HCT116 (cell line): ENCODE results near the gene CLCN3. TPM values are rescaled to one million over a fixed set of nuclear protein-coding genes. Genes with fewer than 3 reads are reported as not detected.

Source experiments
- ATAC-seq: fragments of 200-7000 bp; cut with Tn5 transposase; 2 replicates; pipeline ENCODE4 v1.9.1; 2020; ENCODE audit warnings: mild to moderate bottlenecking, moderate library complexity
- BruUV-seq: library from RNA; stranded (reverse); fragments of 400-500 nt; replicated peaks from 2 replicates; lab custom pipeline; 2021; lab: Mats Ljungman, UMichigan
- CTCF ChIA-PET: fragments of 300-600 bp; sonication (Branson Sonifier 250); formaldehyde crosslinking; loops from one replicate; lab custom pipeline; 2021; ENCODE audit warnings: antibody characterized with exemption; lab: Charles Lee
- POLR2A ChIA-PET: fragments of 300-600, 350-600 bp; sonication (Branson Sonifier 250); formaldehyde crosslinking; loops from one replicate; lab custom pipeline; 2021; ENCODE audit warnings: antibody characterized with exemption; lab: Charles Lee
- RAD21 ChIA-PET, 2 experiments: fragments of 300-600 bp; sonication (Branson Sonifier 250); formaldehyde crosslinking; loops; one replicate each; lab custom pipeline; 2023; ENCODE audit warnings: low total read pairs in 2 of 2; ENCODE audit not compliant: uncharacterized antibody in 2 of 2, unreplicated experiment in 2 of 2, low non-redundant PET in 1 of 2; lab: Charles Lee
- DNase-seq: peaks from one replicate; pipeline ENCODE4 v3.0.0-alpha.2; 2010; ENCODE audit warnings: low read depth, low spot score
- H2AFZ ChIP-seq: fragments of 200-600 bp; shearing (Covaris generic), sonication (generic); 2 replicates; pipeline ENCODE4 v1.6.1; 2017; ENCODE audit warnings: low read depth, mixed run types, mixed read lengths, antibody characterized with exemption, low read length; ENCODE audit not compliant: poor library complexity, severe bottlenecking
- H3K27ac ChIP-seq: 2 replicates; pipeline ENCODE4 v1.5.1; 2012; ENCODE audit warnings: low read depth, low read length
- H3K27me3 ChIP-seq: fragments of 200-600 bp; sonication (generic); 2 replicates; pipeline ENCODE4 v1.6.1; 2016; ENCODE audit warnings: mixed run types, low read length, mixed read lengths; ENCODE audit not compliant: insufficient read depth
- H3K36me3 ChIP-seq, 2 experiments: fragments of 200-500 bp in 1 of 2; fragments of 200-600 bp in 1 of 2; sonication (Bioruptor generic) in 1 of 2; sonication (generic) in 1 of 2; 2 replicates each; pipeline versions ENCODE4 v1.5.1 to v1.6.1; 2014 to 2016; ENCODE audit warnings: low read length in 2 of 2, inconsistent platforms in 1 of 2, mixed read lengths in 1 of 2, mixed run types in 1 of 2; ENCODE audit not compliant: insufficient read depth in 2 of 2, control insufficient read depth in 1 of 2
- H3K4me1 ChIP-seq, 2 experiments: fragments of 200-600 bp in 1 of 2; sonication (generic) in 1 of 2; 2 replicates each; pipeline versions ENCODE4 v1.5.1 to v1.6.1; 2012 to 2017; ENCODE audit warnings: low read length in 2 of 2, inconsistent platforms in 1 of 2, mild to moderate bottlenecking in 1 of 2, mixed read lengths in 1 of 2, mixed run types in 1 of 2, moderate library complexity in 1 of 2; ENCODE audit not compliant: insufficient read depth in 2 of 2, control insufficient read depth in 1 of 2
- H3K4me2 ChIP-seq: fragments of 200-600 bp; sonication (generic); 2 replicates; pipeline ENCODE4 v1.6.1; 2017; ENCODE audit warnings: mixed run types, low read length, mixed read lengths
- H3K4me3 ChIP-seq, 2 experiments: fragments of 200-600 bp in 1 of 2; sonication (generic) in 1 of 2; replicated peaks in 1 of 2; 2 replicates each; pipeline ENCODE4 v1.5.1; 2011 to 2016; ENCODE audit warnings: low read length in 2 of 2, control low read depth in 1 of 2, low read depth in 1 of 2, mild to moderate bottlenecking in 1 of 2, mixed read lengths in 1 of 2, mixed run types in 1 of 2
- H3K79me2 ChIP-seq: fragments of 200-600 bp; sonication (generic); 2 replicates; pipeline ENCODE4 v1.6.1; 2017; ENCODE audit warnings: mild to moderate bottlenecking, mixed run types, low read length, moderate library complexity, mixed read lengths; ENCODE audit not compliant: insufficient read depth
- H3K9ac ChIP-seq: fragments of 200-600 bp; sonication (generic); 2 replicates; pipeline ENCODE4 v1.6.1; 2016; ENCODE audit warnings: low read length, mixed read lengths
- H3K9me2 ChIP-seq: fragments of 200-600 bp; sonication (generic), shearing (Covaris generic); 2 replicates; pipeline ENCODE4 v1.6.1; 2017; ENCODE audit warnings: mixed run types, mild to moderate bottlenecking, moderate library complexity; ENCODE audit not compliant: insufficient read depth
- H3K9me3 ChIP-seq, 2 experiments: fragments of 200-500 bp in 1 of 2; fragments of 200-600 bp in 1 of 2; sonication (Bioruptor generic) in 1 of 2; sonication (generic) in 1 of 2; 2 replicates each; pipeline ENCODE4 v1.6.1; 2014 to 2017; ENCODE audit warnings: low read length in 2 of 2, mixed read lengths in 2 of 2, inconsistent platforms in 1 of 2, low read depth in 1 of 2, mild to moderate bottlenecking in 1 of 2, mixed run types in 1 of 2, moderate library complexity in 1 of 2; ENCODE audit not compliant: control insufficient read depth in 1 of 2, insufficient read depth in 1 of 2
- H4K20me1 ChIP-seq: fragments of 200-600 bp; sonication (generic), shearing (Covaris generic); 2 replicates; pipeline ENCODE4 v1.6.1; 2017; ENCODE audit warnings: mixed run types, mild to moderate bottlenecking, moderate library complexity; ENCODE audit not compliant: insufficient read depth
- CEBPB ChIP-seq: IDR thresholded peaks from 2 replicates; pipeline ENCODE4 v1.6.1; 2012; ENCODE audit warnings: low read depth
- EGR1 ChIP-seq: IDR thresholded peaks from 2 replicates; pipeline ENCODE4 v1.6.1; 2012; ENCODE audit warnings: low read depth
- EZH2 ChIP-seq: fragments of 200-600 bp; sonication (generic); IDR thresholded peaks from 2 replicates; pipeline ENCODE4 v1.6.1; 2017; ENCODE audit warnings: antibody characterized with exemption, mixed run types
- EZH2phosphoT487 ChIP-seq: fragments of 200-600 bp; IDR thresholded peaks from 2 replicates; pipeline ENCODE4 v1.6.1; 2018; ENCODE audit warnings: antibody characterized with exemption, borderline replicate concordance
- FOSL1 ChIP-seq: IDR thresholded peaks from 2 replicates; pipeline ENCODE4 v1.6.1; 2012; ENCODE audit warnings: low read depth
- POLR2A ChIP-seq: IDR thresholded peaks from 2 replicates; pipeline ENCODE4 v1.7.0; 2011; ENCODE audit warnings: borderline replicate concordance; ENCODE audit not compliant: insufficient read depth, insufficient read length; ENCODE audit errors: extremely low read depth
- POLR2AphosphoS5 ChIP-seq: IDR thresholded peaks from 2 replicates; pipeline ENCODE4 v1.6.1; 2011; ENCODE audit warnings: mild to moderate bottlenecking, low read depth, low read length, moderate library complexity
- RAD21 ChIP-seq: IDR thresholded peaks from 2 replicates; pipeline ENCODE4 v1.6.1; 2012; ENCODE audit warnings: low read depth, mild to moderate bottlenecking
- SIN3A ChIP-seq: IDR thresholded peaks from 2 replicates; pipeline ENCODE4 v1.6.1; 2012; ENCODE audit warnings: low read depth
- SP1 ChIP-seq: IDR thresholded peaks from 2 replicates; pipeline ENCODE4 v1.6.1; 2012; ENCODE audit warnings: low read depth
- SRF ChIP-seq: IDR thresholded peaks from 2 replicates; pipeline ENCODE4 v1.6.1; 2012; ENCODE audit warnings: low read depth
- ZFX ChIP-seq: fragments of 450-650 bp; IDR thresholded peaks from 2 replicates; pipeline ENCODE4 v1.6.1; 2017
- ZNF274 ChIP-seq: fragments of 200-500 bp; sonication (Bioruptor generic); IDR thresholded peaks from 2 replicates; pipeline ENCODE4 v1.6.1; 2014; ENCODE audit warnings: mild to moderate bottlenecking, low read depth, low read length, inconsistent platforms
- intact Hi-C: fragments of 100-400 bp; cut with micrococcal nuclease; formaldehyde crosslinking; loops from 2 replicates; pipeline ENCODE4 v1.10.0; 2022
- total RNA-seq: library from RNA; stranded (reverse); gene quantifications from one replicate; pipeline ENCODE4 v1.2.1, GENCODE V29; 2021; ENCODE audit not compliant: unreplicated experiment
- TF ChIP-seq, protein P1 (sequence below): IDR thresholded peaks from 2 replicates; pipeline ENCODE4 v1.6.1; 2012
- TF ChIP-seq, protein P2 (sequence below): IDR thresholded peaks from 2 replicates; pipeline ENCODE4 v1.6.1; 2012; ENCODE audit warnings: low read depth
- TF ChIP-seq, protein P3 (sequence below): IDR thresholded peaks from 2 replicates; pipeline ENCODE4 v1.6.1; 2012
- TF ChIP-seq, protein P4 (sequence below), 3 experiments: fragments of 200-600 bp in 1 of 3; sonication (generic) in 1 of 3; IDR thresholded peaks in 2 of 3; conservative IDR thresholded peaks in 1 of 3; 2 replicates each; pipeline ENCODE4 v1.5.1; 2012 to 2017; ENCODE audit warnings: low read depth in 2 of 3, low read length in 2 of 3, antibody characterized with exemption in 1 of 3, borderline replicate concordance in 1 of 3, control low read depth in 1 of 3, mild to moderate bottlenecking in 1 of 3, mixed read lengths in 1 of 3, mixed run types in 1 of 3, moderate library complexity in 1 of 3; ENCODE audit not compliant: insufficient read depth in 1 of 3

Gene CLCN3
- total RNA-seq, 1 experiment from 2014 or later, result 60.4 TPM

DNA sequence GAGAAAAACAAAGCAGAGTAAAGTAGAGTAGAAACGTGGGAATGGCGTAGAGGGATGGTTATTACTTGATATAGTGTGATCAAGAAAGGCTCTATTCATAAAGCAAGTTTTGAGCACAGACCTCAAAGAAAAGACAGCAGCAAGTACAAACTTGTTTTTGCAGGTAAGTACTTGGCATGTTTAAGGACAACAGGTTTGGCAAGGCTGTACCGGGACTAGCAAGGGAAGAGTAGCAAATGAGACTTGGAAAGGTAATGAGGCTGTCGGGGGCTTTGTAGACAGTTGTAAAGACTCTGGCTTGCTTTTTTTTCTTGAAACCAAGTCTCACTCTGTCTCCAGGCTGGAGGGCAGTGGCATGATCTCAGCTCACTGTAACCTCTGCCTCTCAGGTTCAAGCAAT lies 48.9 kb upstream of the CLCN3 start:
- H3K9ac ChIP-seq, result no peak overlapping the region
- no peak for ATAC-seq
- no peak overlapping the region for H3K4me2 ChIP-seq
- H3K4me3 ChIP-seq, result no peak overlapping the region
- DNase-seq, result no peak
- TF ChIP-seq SP1 (no peak), SRF (no peak), ZNF274 (no peak), POLR2A (no peak), CEBPB (no peak), SIN3A (no peak), FOSL1 (no peak), EZH2phosphoT487 (no peak), POLR2AphosphoS5 (no peak), RAD21 (no peak), EZH2 (no peak), ZFX (no peak), EGR1 (no peak)
- TF ChIP-seq, protein P1, sequence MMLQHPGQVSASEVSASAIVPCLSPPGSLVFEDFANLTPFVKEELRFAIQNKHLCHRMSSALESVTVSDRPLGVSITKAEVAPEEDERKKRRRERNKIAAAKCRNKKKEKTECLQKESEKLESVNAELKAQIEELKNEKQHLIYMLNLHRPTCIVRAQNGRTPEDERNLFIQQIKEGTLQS, result no peak
- TF ChIP-seq, protein P2, sequence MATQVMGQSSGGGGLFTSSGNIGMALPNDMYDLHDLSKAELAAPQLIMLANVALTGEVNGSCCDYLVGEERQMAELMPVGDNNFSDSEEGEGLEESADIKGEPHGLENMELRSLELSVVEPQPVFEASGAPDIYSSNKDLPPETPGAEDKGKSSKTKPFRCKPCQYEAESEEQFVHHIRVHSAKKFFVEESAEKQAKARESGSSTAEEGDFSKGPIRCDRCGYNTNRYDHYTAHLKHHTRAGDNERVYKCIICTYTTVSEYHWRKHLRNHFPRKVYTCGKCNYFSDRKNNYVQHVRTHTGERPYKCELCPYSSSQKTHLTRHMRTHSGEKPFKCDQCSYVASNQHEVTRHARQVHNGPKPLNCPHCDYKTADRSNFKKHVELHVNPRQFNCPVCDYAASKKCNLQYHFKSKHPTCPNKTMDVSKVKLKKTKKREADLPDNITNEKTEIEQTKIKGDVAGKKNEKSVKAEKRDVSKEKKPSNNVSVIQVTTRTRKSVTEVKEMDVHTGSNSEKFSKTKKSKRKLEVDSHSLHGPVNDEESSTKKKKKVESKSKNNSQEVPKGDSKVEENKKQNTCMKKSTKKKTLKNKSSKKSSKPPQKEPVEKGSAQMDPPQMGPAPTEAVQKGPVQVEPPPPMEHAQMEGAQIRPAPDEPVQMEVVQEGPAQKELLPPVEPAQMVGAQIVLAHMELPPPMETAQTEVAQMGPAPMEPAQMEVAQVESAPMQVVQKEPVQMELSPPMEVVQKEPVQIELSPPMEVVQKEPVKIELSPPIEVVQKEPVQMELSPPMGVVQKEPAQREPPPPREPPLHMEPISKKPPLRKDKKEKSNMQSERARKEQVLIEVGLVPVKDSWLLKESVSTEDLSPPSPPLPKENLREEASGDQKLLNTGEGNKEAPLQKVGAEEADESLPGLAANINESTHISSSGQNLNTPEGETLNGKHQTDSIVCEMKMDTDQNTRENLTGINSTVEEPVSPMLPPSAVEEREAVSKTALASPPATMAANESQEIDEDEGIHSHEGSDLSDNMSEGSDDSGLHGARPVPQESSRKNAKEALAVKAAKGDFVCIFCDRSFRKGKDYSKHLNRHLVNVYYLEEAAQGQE, result no peak
- TF ChIP-seq, protein P3, sequence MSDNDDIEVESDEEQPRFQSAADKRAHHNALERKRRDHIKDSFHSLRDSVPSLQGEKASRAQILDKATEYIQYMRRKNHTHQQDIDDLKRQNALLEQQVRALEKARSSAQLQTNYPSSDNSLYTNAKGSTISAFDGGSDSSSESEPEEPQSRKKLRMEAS, result no peak
- TF ChIP-seq, protein P4, sequence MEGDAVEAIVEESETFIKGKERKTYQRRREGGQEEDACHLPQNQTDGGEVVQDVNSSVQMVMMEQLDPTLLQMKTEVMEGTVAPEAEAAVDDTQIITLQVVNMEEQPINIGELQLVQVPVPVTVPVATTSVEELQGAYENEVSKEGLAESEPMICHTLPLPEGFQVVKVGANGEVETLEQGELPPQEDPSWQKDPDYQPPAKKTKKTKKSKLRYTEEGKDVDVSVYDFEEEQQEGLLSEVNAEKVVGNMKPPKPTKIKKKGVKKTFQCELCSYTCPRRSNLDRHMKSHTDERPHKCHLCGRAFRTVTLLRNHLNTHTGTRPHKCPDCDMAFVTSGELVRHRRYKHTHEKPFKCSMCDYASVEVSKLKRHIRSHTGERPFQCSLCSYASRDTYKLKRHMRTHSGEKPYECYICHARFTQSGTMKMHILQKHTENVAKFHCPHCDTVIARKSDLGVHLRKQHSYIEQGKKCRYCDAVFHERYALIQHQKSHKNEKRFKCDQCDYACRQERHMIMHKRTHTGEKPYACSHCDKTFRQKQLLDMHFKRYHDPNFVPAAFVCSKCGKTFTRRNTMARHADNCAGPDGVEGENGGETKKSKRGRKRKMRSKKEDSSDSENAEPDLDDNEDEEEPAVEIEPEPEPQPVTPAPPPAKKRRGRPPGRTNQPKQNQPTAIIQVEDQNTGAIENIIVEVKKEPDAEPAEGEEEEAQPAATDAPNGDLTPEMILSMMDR (IDR thresholded peaks at IDR 0.05 in 2 of 3, conservative IDR thresholded peaks at IDR 0.05 in 1 of 3; ENCODE audit: borderline replicate concordance in 1 of 3, insufficient read depth in 1 of 3, low read depth in 2 of 3, low read length in 2 of 3), result no peak
- intact Hi-C loops, result no loop called here
- H3K79me2 ChIP-seq, result no peaks in the 10 kb centered on the region
- POLR2A ChIA-PET, result no interaction called here
- H3K9me2 ChIP-seq, result no peaks in the 10 kb centered on the region
- H3K27ac ChIP-seq, result no peak overlapping the region
- H3K4me1 ChIP-seq, result no peaks in the 10 kb centered on the region
- no peaks in the 10 kb centered on the region for H4K20me1 ChIP-seq
- H3K9me3 ChIP-seq, result no peaks in the 10 kb centered on the region
- no TSS peak for BruUV-seq
- H3K27me3 ChIP-seq, result no peaks in the 10 kb centered on the region
- CTCF ChIA-PET, result no interaction called here
- H3K36me3 ChIP-seq, result no peaks in the 10 kb centered on the region
- no peak overlapping the region for H2AFZ ChIP-seq
- RAD21 ChIA-PET, result no interaction called here
